DMS79 (cell line): ENCODE measurements around the gene PLB1.
"Not testable (repeated sequence)": the region's sequence is repeated elsewhere in the genome, so short reads cannot be mapped to it uniquely, and the experiment has no call there.

Experiments used
- DNase-seq: peaks from one replicate; lab custom pipeline; 2025; lab: John Stamatoyannopoulos, UW

The PLB1 gene

DNA sequence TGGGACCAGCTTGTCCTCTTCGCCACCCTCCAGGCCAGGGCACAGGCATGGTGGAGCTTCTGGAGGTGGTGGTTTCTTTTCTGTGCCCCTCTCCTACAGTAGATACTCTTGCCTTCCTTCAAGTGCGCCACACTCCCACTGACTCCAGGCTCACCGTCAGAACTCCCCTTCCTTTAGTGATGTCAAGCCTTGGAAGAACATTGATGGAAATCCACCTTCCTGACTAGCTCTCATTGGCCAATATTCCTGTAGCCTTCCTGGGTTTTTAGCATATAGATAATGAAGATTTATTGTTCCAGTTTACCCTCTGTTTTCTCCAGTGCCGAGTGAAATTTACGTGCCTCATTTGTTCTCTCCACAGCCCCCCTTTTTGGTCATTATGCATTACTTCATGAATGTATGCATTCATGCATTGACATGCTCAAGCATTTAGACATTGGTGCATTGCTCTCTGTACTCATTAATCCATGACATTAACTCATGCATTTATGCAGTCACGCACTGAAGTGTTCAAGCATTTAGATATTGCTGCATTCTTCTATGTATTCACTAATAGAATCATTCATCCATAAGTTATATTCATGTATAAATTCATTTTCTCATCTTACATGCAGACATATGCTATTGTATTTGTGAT is 37.3 kb downstream of the PLB1 start:
- no peak for DNase-seq

DNA sequence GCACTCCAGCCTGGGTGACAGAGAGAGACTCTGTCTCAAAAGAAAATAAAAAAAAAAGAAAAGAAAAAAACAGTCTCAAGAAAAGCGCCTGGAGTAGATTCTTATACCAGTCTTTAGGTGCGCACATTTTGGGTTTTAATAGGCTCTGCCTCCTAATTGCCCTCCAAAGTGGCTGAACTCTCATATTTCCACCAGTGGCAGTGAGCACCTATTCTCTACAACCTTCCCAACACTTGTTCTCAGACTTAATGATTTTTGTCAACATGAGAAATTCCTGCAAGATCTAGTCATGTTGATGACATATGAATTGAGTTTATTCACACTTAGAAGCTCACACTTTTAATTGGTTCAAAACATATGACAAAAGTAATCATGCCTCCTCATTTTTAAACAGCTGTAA is 39.0 kb downstream of the PLB1 start:
- no peak for DNase-seq

- DNase-seq, result no peak
Measured at GRCh38 chr2:28538134-28538533, 42.3 kb downstream of the PLB1 start.

DNA sequence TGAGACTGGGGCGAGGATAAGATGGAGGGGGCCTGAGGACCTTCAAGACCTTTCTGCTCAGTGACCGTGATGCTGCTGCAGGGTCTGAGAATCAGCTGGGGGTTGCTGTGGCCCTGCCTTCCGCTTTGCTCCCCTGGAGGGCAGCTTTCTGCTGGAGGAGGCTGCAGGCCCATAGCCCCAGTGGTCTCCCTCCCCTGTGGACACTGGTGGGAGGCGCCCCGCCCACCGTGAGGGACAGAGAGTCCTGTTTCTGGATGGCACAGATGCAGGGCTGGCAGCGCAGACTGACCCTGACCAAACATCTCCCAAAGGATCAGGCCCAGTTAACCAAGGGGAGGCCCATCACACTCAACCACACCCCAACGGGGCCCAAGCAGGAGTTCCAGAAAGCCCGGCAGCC is 42.8 kb downstream of the PLB1 start:
- no peak for DNase-seq

GRCh38 chr2:28539118-28539541 is 43.3 kb downstream of the PLB1 start:
- no peak for DNase-seq

GRCh38 chr2:28543316-28544035 is 47.6 kb downstream of the PLB1 start:
- DNase-seq, result no peak

DNA sequence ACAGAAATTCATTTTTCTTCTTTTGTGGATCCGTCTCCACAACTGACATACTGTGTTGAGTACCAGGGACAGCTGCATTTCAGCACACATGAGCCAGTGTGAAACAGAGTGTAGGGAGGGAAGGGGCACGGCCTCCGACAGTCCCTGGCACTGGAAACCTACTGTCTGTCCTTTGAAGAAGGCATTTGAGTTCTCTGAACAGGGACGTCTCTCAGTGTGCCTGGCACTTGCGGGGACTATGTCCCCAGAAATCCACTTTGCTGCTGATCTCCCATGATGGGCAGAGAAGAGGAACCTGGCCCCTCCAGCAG is 48.1 kb downstream of the PLB1 start:
- DNase-seq, result no peak

DNA sequence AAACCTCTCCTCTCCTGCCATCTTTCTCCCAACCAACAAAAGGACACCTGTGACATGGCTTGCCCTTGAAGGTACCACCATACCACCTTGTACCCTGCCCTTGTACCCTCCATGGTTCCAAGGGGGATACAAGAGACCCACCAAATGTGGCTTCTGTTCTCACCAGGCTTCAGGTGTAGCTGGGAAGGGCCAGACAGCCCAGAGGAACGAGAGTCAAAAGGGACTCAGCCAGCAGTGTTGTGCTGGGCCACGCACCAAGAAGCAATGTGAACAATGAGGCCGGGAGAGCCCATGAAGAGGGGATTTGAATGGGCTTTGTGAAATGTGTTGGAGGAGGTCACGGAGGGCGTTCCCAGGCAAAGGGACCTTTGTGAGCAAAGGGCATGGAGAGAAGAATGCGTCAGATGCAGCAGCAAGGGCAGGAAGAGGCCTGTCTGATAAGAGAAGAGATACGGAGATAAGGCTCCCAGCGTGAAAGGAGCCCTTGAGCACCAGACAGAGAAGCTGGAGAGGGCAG is 48.6 kb downstream of the PLB1 start:
- no peak for DNase-seq

- no peak for DNase-seq
Measured at GRCh38 chr2:28544922-28545589, 49.2 kb downstream of the PLB1 start.

DNA sequence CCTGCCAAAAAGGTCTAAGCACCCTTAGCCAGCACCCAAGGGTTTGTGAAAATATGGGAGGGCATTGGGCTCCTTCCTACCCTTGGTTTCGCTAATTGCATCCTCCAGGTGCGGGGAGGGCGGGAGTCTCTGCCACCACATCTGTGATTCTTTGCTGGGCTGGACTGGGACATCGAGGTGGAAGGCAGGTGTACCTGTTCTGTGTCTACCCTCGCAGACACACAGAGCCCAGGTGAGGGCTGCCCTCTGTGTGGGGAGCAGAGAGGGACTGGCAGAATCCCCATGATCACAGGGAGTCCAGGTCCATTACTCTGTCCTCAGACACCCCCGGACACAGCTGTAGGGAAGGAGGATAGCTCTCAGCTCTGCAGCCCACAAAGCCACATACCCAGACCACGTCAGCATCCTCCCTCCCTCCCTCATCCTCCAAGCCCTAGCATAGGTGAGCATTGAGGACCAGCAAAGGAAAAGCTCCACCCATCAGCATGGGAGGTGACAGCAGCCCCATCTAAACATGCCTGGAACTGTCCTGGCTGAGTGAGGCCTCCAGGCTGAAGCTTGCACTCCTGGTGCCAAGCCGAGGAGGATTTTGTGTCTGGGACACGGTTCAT is 49.8 kb downstream of the PLB1 start:
- no peak for DNase-seq

- no peak for DNase-seq
Measured at GRCh38 chr2:28546242-28546641, 50.4 kb downstream of the PLB1 start.

- no peak for DNase-seq
Measured at GRCh38 chr2:28547223-28547860, 51.5 kb downstream of the PLB1 start.

DNA sequence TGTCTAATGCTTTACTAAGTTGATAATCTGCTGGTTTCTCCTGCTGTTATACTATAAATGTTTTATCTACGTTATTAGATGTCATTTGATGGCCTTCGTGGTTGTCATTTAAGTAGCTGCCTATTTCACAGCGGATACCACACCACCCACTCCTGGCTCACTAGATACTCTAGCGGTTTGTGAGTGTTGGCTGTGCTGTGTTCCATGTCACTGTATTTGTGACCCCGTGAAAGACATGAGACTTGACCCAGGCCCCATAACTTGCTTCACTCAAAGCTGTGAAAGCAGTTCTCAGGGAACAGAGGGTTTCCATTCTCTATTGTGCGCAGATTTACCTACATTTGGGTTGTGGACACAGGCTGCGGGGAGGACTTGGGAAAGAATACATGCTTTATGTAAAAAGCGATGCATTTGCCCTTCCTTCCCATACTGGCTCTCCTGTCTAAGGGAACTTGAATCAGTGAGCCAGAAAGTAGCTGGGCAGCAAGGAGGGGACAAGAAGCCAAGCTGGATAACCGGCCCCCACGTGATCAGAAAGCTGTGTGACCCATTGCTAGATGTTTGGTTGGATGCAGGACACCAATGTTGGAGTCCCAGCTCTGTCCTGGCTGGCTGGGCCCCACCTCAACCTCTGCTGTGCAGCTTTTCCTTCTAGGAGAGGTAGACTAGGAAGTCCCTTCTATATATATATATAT is 52.2 kb downstream of the PLB1 start:
- no peak for DNase-seq

DNA sequence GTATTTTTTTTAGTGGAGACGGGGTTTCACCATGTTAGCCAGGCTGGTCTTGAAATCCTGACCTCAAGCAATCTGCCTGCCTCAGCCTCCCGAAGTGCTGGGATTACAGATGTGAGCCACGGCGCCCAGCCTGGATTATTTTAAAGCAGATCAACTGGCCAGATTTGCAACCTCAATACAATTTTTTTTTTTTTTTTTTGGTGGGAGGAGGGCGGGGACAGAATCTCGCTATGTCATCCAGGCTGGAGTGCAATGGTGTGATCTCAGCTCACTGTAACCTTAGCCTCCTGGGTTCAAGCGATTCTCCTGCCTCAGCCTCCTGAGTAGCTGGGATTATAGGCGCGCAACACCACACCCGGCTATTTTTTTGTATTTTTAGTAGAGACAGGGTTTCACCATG is 54.5 kb downstream of the PLB1 start:
- not testable (repeated sequence) for DNase-seq

DNA sequence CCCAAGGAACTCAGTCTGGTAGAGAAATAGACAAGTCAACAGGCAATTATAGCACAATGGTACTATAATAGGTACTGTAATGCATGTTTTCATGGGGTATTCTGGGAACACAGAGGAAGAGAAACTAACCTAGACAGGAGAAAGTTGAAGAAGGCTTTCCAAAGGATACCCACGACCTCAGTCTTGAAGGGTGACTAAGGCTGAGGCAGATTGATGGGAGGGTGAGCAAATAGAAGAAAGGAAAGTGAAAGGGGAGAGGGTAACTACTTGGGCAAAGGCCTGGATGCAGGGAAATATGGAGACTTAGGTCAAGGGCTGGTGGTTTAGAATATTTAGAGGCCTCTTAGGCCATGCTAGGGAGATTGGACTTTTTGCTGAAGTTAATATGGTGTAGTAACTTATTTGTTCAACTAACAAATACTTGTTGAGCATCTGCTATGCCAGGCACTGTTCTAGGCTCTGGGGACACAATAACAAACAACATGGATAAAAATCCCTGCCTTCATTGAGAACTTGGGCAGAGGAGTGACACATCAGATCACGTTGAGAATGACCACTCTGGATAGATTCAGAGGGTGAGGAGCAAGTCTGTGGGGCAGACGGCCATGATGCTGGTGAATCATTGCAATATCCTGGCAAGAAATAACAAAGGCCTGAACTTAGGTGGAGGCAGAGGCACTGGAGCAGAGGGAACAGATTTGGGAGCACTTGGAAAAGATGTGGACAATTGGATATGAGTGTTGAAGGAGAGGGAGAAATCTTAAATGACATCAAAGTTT is 56.4 kb downstream of the PLB1 start:
- DNase-seq, result no peak

DNA sequence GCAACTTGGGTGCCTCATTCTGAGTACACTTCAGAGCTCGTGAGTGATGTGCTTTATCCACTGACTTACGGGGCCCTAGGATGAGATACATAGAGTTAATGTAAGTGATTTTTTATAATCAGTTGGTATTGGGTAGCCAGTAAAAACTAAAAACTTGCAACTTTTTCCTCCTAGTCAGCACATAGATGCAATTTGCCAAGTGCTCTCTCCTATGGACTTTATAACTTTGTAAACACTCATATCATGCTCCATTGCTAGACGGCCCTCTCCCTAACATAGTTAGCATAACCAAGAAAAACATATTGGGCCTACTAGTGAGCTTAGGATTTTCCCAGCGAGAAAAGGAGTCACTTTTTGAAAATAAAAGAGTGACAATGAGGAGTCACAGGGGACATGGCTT is 60.4 kb downstream of the PLB1 start:
- peak; percentile 5 for DNase-seq

DNA sequence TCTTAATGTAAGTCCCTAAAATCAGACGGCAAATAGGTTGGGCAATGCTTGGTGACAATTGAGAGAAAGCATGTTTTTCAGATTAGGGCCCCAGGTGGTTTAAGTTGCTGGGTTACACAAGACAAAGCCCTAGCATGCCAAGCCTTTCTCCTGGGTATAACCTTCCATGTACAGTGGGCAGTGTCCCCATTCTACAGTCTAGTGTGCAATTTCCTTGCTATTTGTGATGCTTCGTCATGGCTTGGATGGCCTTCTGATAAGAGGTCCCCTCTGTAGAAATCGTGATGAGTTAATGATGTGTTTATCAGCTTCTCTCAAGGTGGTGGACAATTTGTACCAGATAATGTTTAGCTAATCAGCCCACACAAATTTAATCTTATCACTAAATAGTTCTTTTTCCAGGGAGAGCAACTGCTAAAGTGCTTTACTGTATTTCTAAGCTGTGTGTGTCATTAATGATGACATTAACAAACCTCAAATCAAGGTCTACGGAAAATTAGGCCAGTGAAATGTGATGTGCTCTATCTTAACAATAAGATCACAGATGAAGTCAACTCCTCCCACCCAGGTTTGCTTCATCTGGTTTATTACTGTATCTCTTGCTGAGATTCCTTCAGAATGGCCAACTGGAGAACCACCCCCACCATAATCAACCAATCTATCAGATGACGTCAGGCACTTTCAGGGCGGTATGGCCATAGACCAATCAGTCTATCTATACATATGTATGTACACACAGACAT is 61.7 kb downstream of the PLB1 start:
- DNase-seq, result no peak

- no peak for DNase-seq
Measured at GRCh38 chr2:28558158-28558820, 62.4 kb downstream of the PLB1 start.

DNA sequence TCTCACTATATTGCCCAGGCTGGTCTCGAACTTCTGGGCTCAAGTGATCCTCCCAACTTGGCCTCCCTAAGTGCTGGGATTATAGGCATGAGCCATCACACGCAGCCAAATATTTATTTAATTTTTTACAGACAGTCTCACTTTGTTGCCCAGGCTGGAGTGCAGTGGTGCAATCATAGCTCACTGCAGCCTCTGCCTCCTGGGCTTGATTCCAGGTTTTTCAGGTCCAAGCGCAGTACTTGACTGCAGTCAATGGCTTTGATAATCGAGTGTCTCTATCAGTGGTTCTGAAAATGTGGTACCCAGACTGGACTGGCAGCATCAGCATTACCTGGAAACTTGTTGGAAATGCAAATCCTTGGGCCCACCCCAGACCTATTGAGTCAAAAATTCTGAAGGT is 63.1 kb downstream of the PLB1 start:
- no peak for DNase-seq

GRCh38 chr2:28563869-28564268 is 68.0 kb downstream of the PLB1 start:
- DNase-seq, result no peak
